ENCODE data around the gene TSSC4.

DNA sequence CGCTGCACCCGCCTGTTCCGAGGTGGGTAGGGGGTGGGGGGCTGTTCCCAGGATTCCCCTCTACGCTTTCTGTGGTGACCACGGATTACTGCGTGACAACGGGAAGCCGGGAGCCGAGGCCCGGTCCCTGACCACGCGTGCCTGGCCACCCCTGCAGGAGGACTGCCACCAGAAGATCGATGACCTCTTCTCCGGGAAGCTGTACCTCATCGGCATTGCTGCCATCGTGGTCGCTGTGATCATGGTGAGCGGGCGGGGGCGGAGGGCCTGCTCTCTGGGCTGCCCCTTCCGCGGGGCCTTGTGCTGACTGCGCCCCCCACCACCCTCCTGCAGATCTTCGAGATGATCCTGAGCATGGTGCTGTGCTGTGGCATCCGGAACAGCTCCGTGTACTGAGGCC is 4.1 kb upstream of the TSSC4 start:
- TF ChIP-seq POLR2A (IDR thresholded peaks at IDR 0.05; ENCODE audit: low read length) (no peak), GATA1 (IDR thresholded peaks at IDR 0.05; ENCODE audit: low read depth, low read length) (no peak)
